Natural killer cell (primary cell): ENCODE data around the gene CYP2W1. TPM values are rescaled to one million over a fixed set of nuclear protein-coding genes. Genes with fewer than 3 reads are reported as not detected.

Experiments used
- ATAC-seq, 3 donors: fragments of 150-1000 bp in 2 of 3; fragments of 200-7000 bp in 1 of 3; cut with Tn5 transposase; 1 replicate in 1 of 3; 2 replicates in 2 of 3; pipeline ENCODE4 v1.10.0; 2021; ENCODE audit warnings: mild to moderate bottlenecking in 2 of 3, moderate library complexity in 2 of 3
- DNase-seq, 2 donors: peaks; one replicate each; pipeline versions ENCODE4 v3.0.0 to v3.0.0-alpha.2; 2013 to 2021; ENCODE audit warnings: mixed read lengths in 1 of 2
- H3K27ac ChIP-seq: one replicate; pipeline ENCODE4 v1.5.1; 2013; ENCODE audit warnings: mild to moderate bottlenecking, low read length
- H3K27me3 ChIP-seq: one replicate; pipeline ENCODE4 v1.6.1; 2013; ENCODE audit warnings: low read length; ENCODE audit not compliant: control insufficient read depth, insufficient read depth
- H3K36me3 ChIP-seq: one replicate; pipeline ENCODE4 v1.6.1; 2013; ENCODE audit warnings: low read length; ENCODE audit not compliant: control insufficient read depth, insufficient read depth
- H3K4me1 ChIP-seq: one replicate; pipeline ENCODE4 v1.6.1; 2013; ENCODE audit warnings: low read length; ENCODE audit not compliant: control insufficient read depth, insufficient read depth
- H3K4me3 ChIP-seq: one replicate; pipeline ENCODE4 v1.5.1; 2013; ENCODE audit warnings: low read length
- H3K9me3 ChIP-seq: one replicate; pipeline ENCODE4 v1.6.1; 2013; ENCODE audit warnings: low read length; ENCODE audit not compliant: control insufficient read depth, insufficient read depth
- H3K27ac Mint-ChIP-seq, 2 donors: one replicate each; pipeline ENCODE4 v1.8.0; 2022; ENCODE audit warnings: mild to moderate bottlenecking in 2 of 2, mixed read lengths in 2 of 2, moderate library complexity in 1 of 2
- H3K27me3 Mint-ChIP-seq, 2 donors: one replicate each; pipeline ENCODE4 v1.8.0; 2022; ENCODE audit warnings: low read depth in 2 of 2, mixed read lengths in 2 of 2
- H3K36me3 Mint-ChIP-seq: one replicate; pipeline ENCODE4 v1.8.0; 2022; ENCODE audit warnings: mixed read lengths
- H3K4me1 Mint-ChIP-seq, 2 donors: one replicate each; pipeline ENCODE4 v1.8.0; 2022; ENCODE audit warnings: mixed read lengths in 2 of 2
- H3K4me3 Mint-ChIP-seq: one replicate; pipeline ENCODE4 v1.8.0; 2022; ENCODE audit warnings: mild to moderate bottlenecking, moderate library complexity, mixed read lengths
- H3K9me3 Mint-ChIP-seq, 2 donors: one replicate each; pipeline ENCODE4 v1.8.0; 2022; ENCODE audit warnings: mixed read lengths in 2 of 2
- CTCF ChIP-seq: fragments of 200-600 bp; IDR thresholded peaks from one replicate; pipeline ENCODE4 v1.8.0; 2022; ENCODE audit warnings: antibody characterized with exemption
- WGBS: methylation state at CpG from one replicate; pipeline ENCODE4 v1.1.7; 2013; ENCODE audit warnings: missing lambda C conversion rate; ENCODE audit not compliant: insufficient coverage; 5-methylcytosine and 5-hydroxymethylcytosine counted together
- intact Hi-C: fragments of 100-400 bp; cut with micrococcal nuclease; formaldehyde crosslinking; loops from one replicate; pipeline ENCODE4 v1.14.2; 2022
- total RNA-seq, 4 donors: library from RNA; stranded (reverse); fragments of 120-200 nt in 1 of 4; gene quantifications; one replicate each; pipeline versions ENCODE4 v1.2.3 to v1.2.4, GENCODE V29; 2013 to 2022

The CYP2W1 gene
- total RNA-seq, 3 donors from 2014 or later (not counting 1 experiment from before 2014, with no cell fraction given): not detected

- no peaks in the 10 kb centered on the region for H3K36me3 Mint-ChIP-seq
- DNase-seq (no peak), ATAC-seq (no peak)
- Histone ChIP-seq H3K27me3 (no peaks in the 10 kb centered on the region), H3K4me1 (peaks cover 27% of the 10 kb centered on the region), H3K36me3 (peaks cover 42% of the 10 kb centered on the region), H3K27ac (no peak overlapping the region), H3K9me3 (no peaks in the 10 kb centered on the region), H3K4me3 (no peak overlapping the region)
- H3K4me3 Mint-ChIP-seq: peak overlapping the region; percentile 25
- peak overlapping the region in 1 of 2 donors; percentile 31 for H3K27ac Mint-ChIP-seq
- no peaks in the 10 kb centered on the region for H3K27me3 Mint-ChIP-seq
- WGBS: 98% methylated on average over 11 of the region's 12 CpGs
- H3K9me3 Mint-ChIP-seq: no peaks in the 10 kb centered on the region
- peaks cover 17 to 21% of the 10 kb centered on the region in 2 donors for H3K4me1 Mint-ChIP-seq
- TF ChIP-seq CTCF: no peak
- intact Hi-C loops: no loop called here
These were observed 10.9 kb upstream of the CYP2W1 start for GRCh38 chr7:972110-972509.

GRCh38 chr7:972676-973309 is 10.2 kb upstream of the CYP2W1 start:
- ATAC-seq: no peak
- DNase-seq: no peak
- intact Hi-C loops: no loop called here
- Histone ChIP-seq H3K4me1 (peaks cover 27% of the 10 kb centered on the region), H3K9me3 (no peaks in the 10 kb centered on the region), H3K27me3 (no peaks in the 10 kb centered on the region), H3K36me3 (peaks cover 35% of the 10 kb centered on the region), H3K27ac (no peak overlapping the region), H3K4me3 (no peak overlapping the region)
- Mint-ChIP-seq H3K4me1 (peaks cover 17 to 21% of the 10 kb centered on the region in 2 donors), H3K36me3 (no peaks in the 10 kb centered on the region), H3K27me3 (no peaks in the 10 kb centered on the region), H3K4me3 (peak overlapping the region; percentile 42), H3K27ac (peak overlapping the region in 1 of 2 donors; percentile 31), H3K9me3 (no peaks in the 10 kb centered on the region)
- WGBS: 93% methylated on average over 9 of the region's 10 CpGs
- no peak for TF ChIP-seq CTCF

- intact Hi-C loops: no loop called here
- Mint-ChIP-seq H3K27ac (peak overlapping the region in 1 of 2 donors; percentile 31), H3K4me3 (peak overlapping the region; percentile 42), H3K4me1 (peaks cover 17 to 21% of the 10 kb centered on the region in 2 donors), H3K36me3 (no peaks in the 10 kb centered on the region), H3K27me3 (no peaks in the 10 kb centered on the region), H3K9me3 (no peaks in the 10 kb centered on the region)
- H3K27ac ChIP-seq: no peak overlapping the region
- peaks cover 30% of the 10 kb centered on the region for H3K36me3 ChIP-seq
- no peaks in the 10 kb centered on the region for H3K27me3 ChIP-seq
- ATAC-seq: no peak
- TF ChIP-seq CTCF: no peak
- no peak overlapping the region for H3K4me3 ChIP-seq
- peaks cover 27% of the 10 kb centered on the region for H3K4me1 ChIP-seq
- 95% methylated on average over 9 of the region's 9 CpGs for WGBS
- DNase-seq: no peak
- H3K9me3 ChIP-seq: no peaks in the 10 kb centered on the region
These were observed 9.7 kb upstream of the CYP2W1 start for GRCh38 chr7:973312-973711.

GRCh38 chr7:974172-974571 is 8.8 kb upstream of the CYP2W1 start:
- Mint-ChIP-seq H3K27ac (peak overlapping the region; percentile 89 to 93), H3K4me1 (peaks cover 17 to 21% of the 10 kb centered on the region in 2 donors), H3K36me3 (no peaks in the 10 kb centered on the region), H3K4me3 (peak overlapping the region; percentile 90), H3K9me3 (no peaks in the 10 kb centered on the region), H3K27me3 (no peaks in the 10 kb centered on the region)
- DNase-seq (peak in 1 of 2 donors; percentile 37), ATAC-seq (no peak)
- Histone ChIP-seq H3K36me3 (peaks cover 25% of the 10 kb centered on the region), H3K9me3 (no peaks in the 10 kb centered on the region), H3K4me1 (peaks cover 27% of the 10 kb centered on the region), H3K4me3 (no peak overlapping the region), H3K27ac (peak overlapping the region; percentile 14), H3K27me3 (no peaks in the 10 kb centered on the region)
- intact Hi-C loops: no loop called here
- no peak for TF ChIP-seq CTCF
- WGBS: 33% methylated on average over 5 of the region's 7 CpGs
